ENCODE results near the gene TTN.
A peak's percentile ranks its signal among the peaks of the same experiment; 100 is the strongest.

The TTN gene

GRCh38 chr2:178641498-178641897, 165.7 kb downstream of the TTN start:
- DNase-seq, result no peak

GRCh38 chr2:178635897-178636296, 171.3 kb downstream of the TTN start:
- no peak for DNase-seq

- no peak for DNase-seq
Observed at GRCh38 chr2:178632729-178633128, 174.5 kb downstream of the TTN start.

GRCh38 chr2:178630581-178630980, 176.6 kb downstream of the TTN start:
- DNase-seq, result no peak

- DNase-seq, result no peak
Observed at GRCh38 chr2:178629463-178629862, 177.8 kb downstream of the TTN start.

- DNase-seq, result no peak
Observed at GRCh38 chr2:178628605-178629004, 178.6 kb downstream of the TTN start.

- no peak for DNase-seq
Observed at GRCh38 chr2:178627401-178627800, 179.8 kb downstream of the TTN start.

GRCh38 chr2:178615969-178616368, 191.3 kb downstream of the TTN start:
- DNase-seq, result no peak

- DNase-seq, result no peak
Observed at GRCh38 chr2:178602901-178603300, 204.3 kb downstream of the TTN start.

GRCh38 chr2:178592655-178593054, 214.6 kb downstream of the TTN start:
- DNase-seq, result no peak

GRCh38 chr2:178589335-178589734, 217.9 kb downstream of the TTN start:
- DNase-seq, result no peak

GRCh38 chr2:178584666-178585065, 222.6 kb downstream of the TTN start:
- DNase-seq, result no peak

- peak; percentile 66 for DNase-seq
Observed at GRCh38 chr2:178579006-178579405, 228.2 kb downstream of the TTN start.

GRCh38 chr2:178574789-178575188, 232.4 kb downstream of the TTN start:
- DNase-seq, result no peak

GRCh38 chr2:178568227-178568626, 239.0 kb downstream of the TTN start:
- no peak for DNase-seq

- DNase-seq, result no peak
Observed at GRCh38 chr2:178553047-178553446, 254.2 kb downstream of the TTN start.

- DNase-seq, result peak; percentile 16
Observed at GRCh38 chr2:178550352-178550751, 256.9 kb downstream of the TTN start.

GRCh38 chr2:178542569-178542968, 264.7 kb downstream of the TTN start:
- no peak for DNase-seq

GRCh38 chr2:178542161-178542560, 265.1 kb downstream of the TTN start:
- DNase-seq, result no peak

GRCh38 chr2:178536037-178536436, 271.2 kb downstream of the TTN start:
- DNase-seq, result no peak

GRCh38 chr2:178531168-178531567, 276.1 kb downstream of the TTN start:
- no peak for DNase-seq

- peak; percentile 9 for DNase-seq
Observed at GRCh38 chr2:178530625-178531142, 276.5 kb downstream of the TTN start.

GRCh38 chr2:178530131-178530530, 277.1 kb downstream of the TTN start:
- no peak for DNase-seq

- no peak for DNase-seq
Observed at GRCh38 chr2:178529194-178529593, 278.0 kb downstream of the TTN start.

GRCh38 chr2:178528647-178529046, 278.6 kb downstream of the TTN start:
- DNase-seq, result no peak

GRCh38 chr2:178527592-178527991, 279.6 kb downstream of the TTN start:
- DNase-seq, result no peak
